Hindlimb muscle (tissue), 1 donor: ENCODE measurements around the gene CD99. TPM values are rescaled to one million over a fixed set of nuclear protein-coding genes. Genes with fewer than 3 reads are reported as not detected.
"Not testable (repeated sequence)": the region's sequence is repeated elsewhere in the genome, so short reads cannot be mapped to it uniquely, and the experiment has no call there.

ENCODE experiments used
- DNase-seq: peaks from one replicate; pipeline ENCODE4 v3.0.0-alpha.2; 2013
- polyA plus RNA-seq: library from polyadenylated mRNA; unstranded; fragments of 120-200 nt; gene quantifications from one replicate; pipeline ENCODE4 v1.2.1, GENCODE V29; 2013; ENCODE audit not compliant: insufficient read length

Gene CD99, protein sequence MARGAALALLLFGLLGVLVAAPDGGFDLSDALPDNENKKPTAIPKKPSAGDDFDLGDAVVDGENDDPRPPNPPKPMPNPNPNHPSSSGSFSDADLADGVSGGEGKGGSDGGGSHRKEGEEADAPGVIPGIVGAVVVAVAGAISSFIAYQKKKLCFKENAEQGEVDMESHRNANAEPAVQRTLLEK
- 348 TPM for polyA plus RNA-seq

DNA sequence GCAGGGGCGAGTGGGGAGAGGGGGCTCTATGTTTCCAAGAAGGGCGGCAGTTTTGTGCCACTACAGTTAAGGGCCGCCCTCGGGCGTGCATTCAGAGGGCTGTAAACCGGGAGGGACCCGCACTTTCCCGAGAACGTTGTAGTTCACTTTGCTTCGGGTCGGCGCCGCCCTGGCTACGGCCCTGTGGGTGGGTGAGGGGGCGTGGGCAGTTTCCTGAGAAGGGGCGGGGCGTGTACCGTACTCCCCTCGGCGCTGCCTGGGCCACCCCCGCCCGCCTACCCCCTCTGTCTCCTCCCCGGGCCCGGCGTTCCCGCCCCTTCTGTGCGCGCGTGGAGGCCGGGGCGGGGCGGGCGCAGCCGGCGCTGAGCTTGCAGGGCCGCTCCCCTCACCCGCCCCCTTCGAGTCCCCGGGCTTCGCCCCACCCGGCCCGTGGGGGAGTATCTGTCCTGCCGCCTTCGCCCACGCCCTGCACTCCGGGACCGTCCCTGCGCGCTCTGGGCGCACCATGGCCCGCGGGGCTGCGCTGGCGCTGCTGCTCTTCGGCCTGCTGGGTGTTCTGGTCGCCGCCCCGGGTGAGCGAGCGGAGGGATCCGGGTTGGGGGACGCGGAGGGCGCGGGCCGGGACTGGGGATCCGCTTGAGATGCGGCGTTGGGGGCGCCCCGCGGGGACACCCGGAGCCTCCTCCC is at the start of gene CD99:
CD99 (plus strand) TSS at position 440 of the 687 bp plus-strand sequence; CDS start at position 506, 66 bp downstream.
- DNase-seq, result peak; percentile 93

DNA sequence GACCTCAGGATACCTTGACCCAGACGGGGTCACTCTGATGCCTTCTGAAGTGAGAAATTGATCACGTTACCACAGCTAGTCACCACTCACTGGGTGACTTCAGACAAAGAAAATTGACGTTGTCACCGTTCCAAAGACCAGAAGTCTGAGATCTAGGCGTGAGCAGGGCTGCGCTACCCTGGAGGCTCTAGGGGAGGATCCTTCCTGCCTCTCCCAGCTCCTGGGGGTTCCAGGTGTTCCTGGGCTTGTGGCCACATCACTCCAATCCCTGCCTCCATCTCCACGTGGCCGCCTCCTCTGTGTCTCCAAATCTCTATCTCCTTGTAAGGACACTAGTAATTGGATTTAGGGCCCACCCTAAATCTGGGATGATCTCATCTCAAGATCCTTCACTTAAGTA is 48.9 kb upstream of the CD99 start:
- no peak for DNase-seq

DNA sequence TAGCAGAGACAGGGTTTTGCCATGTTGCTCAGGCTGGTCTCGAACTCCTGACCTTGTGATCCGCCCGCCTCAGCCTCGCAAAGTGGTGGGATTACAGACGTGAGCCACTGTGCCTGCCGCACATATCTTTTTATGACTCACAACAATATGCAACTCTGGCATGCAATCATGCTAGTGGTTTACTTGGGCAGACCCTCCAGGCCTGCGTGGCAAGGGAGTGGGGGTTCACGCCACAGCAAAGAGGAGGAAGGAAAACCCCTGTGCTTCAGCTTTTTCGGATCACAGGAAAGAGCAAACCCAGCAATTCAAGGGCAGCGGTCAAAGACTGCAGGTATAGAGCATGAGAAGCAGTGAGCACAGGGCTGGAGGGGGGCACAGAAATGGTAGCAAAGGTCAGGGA is 48.3 kb upstream of the CD99 start:
- no peak for DNase-seq

DNA sequence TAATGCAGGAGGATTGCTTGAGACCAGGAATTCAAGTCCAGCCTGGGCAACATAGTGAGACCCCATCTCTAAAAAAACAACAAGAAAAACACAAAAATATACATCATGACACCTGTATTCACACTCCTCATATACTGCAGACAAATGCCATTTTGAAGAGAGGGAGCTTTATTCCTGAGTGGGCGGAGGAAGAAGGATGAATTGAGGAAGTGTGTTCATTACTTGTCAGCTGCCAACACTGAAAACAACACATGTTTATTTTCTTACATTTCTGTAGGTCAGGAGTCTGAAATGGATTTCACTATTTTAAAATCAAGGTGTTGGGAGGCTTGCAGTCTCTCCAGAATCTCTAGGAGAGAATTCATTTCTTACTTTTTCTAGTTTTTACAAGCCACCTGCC is 47.2 kb upstream of the CD99 start:
- no peak for DNase-seq

DNA sequence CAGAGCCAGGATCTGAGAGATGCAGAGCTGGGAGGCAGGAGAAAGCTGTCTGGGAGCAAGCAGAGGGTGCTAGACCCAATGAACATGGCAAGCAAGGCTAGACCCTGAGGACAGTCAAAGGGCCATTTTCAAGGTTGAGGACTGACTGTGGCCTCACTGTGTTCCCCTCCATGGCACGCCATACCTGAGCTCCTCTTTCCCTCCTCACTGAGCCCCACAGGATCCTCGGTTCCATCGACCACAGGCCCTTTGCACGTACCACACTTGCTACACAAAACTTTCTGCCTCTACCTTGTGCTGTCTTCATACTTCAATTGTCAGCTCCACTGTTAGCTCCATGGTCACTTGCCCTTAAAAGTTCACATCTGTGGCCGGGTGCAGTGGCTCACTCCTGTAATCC is 45.5 kb upstream of the CD99 start:
- no peak for DNase-seq

DNA sequence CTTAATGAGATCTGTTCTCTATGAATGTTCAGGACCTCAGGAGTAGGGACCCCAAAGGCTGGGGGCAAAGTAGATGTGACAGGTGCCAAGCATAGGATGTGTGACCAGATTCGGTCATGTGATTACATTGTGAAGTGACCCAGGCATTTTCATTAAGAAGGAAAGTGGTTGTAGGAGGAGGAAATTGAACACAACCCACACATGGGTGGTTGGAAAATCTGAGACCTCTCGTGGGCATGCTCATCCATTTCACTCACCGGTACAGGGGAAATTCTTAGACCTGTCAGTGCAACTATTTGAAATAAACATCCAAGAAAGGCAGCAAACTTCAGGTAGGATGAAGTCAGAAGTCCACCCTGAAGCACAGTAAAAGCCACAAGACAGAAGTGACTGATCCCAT is 43.5 kb upstream of the CD99 start:
- no peak for DNase-seq

DNA sequence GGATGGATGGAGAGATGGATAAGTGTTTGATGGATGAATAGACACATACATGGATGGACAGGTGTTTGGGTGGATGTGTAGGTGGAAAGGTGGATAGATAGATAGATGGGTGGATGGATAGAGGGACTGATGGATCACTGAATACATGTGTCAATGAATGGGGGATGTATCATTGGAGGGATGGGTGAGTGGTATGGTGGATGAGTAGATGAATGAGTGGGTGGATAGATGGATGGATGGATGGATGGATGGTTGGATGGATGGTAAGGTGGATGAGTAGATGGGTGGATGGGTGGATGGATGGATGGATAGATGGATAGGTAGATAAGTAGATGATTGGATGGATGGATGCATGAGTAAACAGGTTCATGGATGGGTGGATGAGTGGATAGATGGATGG is 41.1 kb upstream of the CD99 start:
- no peak for DNase-seq

DNA sequence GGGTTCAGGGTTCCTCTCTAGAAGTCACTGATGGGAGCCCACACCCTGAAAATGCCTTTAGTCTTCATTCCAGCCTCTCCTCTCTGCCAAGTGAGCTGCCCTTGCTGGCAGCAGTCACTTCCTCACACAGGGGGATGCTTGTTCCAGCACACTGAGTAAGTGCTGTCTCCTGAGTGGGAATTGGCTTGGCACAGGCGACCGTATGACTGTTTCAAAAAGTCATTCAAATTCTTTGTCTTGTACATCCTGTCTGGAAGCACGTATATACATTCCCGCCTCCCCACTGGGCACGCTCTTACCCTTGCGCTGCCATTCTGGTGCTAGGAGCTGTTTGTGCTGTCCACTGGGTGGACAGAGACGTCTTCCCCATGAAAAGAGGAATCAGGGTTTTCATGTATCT is 40.2 kb upstream of the CD99 start:
- DNase-seq, result no peak

DNA sequence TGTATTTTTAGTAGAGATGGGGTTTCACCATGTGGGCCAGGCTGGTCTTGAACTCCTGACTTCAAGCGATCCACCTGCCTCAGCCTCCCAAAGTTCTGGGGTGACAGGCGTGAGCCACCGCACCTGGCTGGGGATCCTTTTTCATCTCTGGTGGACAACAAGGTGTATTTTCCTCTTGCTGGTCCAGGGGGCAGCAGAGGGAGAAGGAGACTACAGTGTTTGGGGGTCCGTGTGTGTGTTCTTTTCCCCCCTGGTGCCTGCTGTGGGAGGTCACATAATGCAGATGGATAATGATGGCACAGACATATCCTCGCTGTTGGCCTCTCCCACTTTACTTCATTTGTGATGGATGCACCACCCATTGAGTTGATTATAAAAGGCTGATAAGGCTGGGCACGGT is 39.0 kb upstream of the CD99 start:
- DNase-seq, result no peak

DNA sequence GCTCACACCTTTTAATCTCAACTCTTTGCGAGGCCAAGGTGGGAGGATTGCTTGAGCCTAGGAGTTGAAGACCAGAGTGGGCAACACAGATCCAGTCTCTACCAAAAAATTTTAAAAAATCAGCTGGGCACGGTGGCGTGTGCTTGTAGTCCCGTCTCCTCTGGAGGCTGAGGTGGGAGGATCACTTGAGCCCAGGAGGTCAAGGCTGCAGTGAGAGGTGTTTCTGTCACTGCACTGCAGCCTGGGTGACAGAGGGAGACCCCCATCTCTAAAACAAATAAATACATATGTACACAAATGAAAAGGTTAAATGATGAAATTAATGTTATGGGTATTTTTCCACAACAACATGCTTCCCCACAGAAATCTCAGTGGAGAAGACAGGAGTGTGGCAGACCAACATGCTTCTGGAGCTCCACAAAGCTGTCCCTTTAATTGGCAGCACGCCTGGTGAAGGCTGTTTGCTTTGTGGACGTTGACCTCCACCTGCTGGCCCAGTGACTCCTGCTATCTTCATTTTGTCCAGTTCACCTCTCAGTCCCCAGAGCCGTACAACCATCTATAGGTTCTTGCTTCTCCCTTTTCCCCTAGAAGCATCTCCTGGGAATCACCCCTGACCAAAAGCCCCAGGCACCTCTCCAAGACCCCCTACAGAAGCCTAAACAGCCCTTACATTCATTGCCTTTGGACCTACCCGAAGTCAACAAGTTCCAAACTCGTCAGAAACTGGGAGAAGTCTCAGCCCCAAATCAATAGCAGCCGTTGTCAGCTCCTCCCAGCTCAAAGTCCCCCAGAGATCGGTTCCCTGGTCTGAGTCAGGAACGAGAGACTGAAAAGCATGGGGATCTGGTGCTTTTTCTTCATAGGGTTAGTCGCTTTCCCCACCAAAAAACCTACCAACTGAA is 36.4 kb upstream of the CD99 start:
- DNase-seq, result no peak

DNA sequence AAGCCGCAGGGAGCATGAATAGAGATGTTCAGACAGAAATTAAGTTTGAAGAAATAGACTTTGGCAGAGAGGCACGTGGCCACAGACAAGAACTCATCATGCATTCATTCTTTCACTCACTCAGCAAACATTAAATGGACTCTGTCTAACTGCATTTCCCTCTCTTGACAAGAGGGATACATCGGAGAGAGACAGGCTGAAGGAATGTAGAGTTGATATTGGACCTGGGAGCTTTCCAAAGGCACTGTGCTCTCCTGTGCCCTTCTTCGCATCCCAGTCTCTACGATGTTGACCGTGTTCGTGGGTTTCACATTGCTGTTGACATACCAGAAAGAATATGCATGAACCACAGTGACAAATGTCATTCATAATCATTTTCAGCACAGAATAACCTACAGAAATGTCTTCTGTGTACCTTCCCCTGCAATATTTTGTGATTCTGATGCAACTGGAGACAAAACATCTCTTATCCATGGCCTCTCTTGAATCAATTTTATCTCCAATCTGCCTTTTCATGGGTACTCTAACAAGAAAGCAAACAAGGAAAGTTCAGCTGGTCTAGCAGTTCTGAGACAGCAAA is 34.7 kb upstream of the CD99 start:
- DNase-seq, result no peak

DNA sequence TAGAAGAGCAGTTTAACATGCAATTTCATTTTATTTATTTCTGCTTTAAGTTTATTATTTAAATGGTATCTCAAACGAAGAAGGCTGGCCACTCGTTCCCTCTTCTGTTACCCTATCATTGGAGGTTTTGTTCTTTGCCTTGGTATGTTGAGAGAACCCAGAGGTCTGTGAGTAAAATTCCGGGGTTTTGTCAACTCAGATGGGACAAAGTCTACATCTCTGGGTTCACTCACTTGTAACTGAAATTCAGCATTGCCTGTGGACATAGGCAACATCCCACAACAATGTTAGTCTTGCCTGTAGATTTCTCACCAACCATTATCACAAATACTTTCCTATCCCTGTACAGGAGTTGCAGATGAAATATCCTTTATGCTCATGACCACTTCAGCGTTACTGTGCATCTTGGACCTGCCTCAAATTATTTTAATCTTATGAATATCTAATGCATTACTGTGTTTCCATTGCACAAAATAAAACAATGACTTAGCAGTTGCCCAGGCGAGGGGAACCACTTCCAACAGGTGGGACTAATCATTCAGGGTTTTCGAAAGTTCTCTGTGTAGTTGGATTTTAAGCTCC is 33.5 kb upstream of the CD99 start:
- no peak for DNase-seq

DNA sequence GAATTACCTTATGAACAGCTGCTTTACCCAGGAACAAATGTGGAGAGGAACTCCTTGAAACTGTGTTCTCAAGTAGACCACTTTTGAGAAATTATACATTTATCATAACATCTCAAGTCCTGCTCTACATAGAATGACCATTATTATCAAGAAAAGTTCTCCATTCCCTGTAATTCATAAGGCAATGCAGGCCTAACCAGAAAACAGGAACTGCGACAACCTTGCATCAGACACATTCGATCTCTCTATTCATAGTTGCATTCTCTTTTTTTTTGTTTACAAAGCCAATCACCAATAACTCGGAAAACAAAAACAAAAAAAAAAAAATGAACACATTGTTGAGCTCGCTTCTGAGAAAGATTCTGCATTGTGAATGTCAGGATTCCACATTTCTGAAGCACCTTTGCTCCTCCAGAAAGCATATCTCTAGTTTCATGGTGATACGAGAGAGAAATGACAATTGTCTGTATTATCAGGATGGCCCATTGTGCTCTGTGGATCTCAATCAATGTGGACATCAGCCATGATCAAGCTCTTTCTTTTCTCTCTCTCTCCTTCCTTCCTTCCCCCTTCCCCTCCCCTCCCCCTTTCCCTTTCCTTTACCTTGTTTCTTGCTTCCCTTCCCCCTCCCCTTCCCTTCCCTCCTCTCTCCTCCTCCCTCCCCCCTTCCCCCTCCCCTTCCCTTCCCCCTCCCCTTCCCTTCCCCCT is 32.4 kb upstream of the CD99 start:
- no peak for DNase-seq

DNA sequence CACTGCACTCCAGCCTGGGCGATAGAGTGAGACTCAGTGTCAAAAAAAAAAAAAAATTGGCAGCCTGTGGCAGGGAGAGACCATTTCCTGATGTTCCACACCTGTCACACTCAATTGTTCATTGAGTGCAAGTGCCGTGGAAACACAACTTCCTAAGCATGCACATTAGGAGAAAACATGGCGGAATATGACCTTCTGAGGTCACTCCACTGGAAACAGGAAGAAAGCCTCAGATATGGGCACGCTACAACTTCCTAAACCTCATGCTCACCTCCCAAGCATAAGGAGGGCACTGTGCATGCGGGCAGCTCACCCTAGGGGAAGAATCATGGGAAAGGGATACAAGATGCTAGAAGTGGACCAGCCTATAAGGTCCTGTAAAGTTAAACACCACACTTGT is 28.5 kb upstream of the CD99 start:
- DNase-seq, result no peak

DNA sequence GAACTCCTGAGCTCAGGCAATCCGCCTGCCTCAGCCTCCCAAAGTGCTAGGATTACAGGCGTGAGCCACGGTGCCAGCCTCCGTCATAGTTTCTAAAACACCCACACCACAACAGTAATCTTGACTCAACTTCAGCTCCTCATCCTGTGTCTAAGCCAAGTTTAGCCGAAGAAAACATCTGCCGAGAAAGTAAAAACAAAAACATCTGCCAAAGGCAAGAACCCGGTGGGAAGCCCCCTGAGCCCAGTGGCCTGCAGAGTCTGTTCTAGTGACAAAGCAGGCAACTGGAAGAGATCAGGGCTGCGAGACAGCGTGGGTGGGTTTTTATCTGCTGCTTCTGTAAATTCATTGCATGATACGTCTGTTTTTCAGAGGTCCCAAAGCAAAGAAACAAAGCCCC is 26.6 kb upstream of the CD99 start:
- peak; percentile 42 for DNase-seq

DNA sequence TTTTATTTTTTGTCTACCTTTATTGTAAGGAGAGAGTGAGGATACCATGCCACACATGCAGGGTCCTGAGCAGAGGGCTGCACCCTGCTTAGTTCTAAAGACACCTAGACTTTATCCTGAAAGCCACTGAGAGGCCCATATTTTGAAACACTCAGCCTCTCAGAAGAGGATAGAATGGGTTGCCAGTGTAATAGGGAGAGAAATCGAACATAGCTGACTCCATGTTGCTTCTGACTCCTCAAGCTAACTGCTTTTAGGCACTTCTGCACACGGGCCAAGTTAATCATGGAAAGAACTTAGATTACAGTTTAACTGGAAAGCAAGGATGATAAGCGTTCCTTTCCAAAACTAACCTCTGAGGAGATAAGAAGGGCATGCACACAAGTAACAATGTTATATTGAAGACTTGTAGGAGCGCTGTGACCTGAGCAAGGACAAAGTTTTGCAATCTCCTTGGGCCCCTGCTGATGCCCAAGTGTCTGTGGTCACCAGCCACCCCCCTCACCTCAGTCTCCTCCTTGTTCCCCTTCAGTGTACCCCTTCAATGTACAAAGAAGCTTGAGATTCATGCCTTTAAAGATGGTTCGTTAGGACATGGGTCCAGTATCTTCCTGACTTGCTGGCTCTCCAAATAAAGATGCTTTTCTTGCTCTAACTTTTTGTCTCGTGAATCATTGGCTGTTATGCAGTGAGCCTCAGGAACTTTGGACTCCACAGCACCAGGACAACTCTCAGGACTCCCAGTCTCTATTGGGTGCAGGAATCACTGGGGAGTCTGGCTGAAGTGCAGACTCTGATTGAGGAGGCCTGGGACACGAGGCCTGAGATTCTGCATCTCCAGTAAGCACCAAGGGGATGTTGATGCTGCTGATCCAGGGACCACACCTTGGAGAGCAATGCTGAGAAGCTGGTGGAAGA is 25.4 kb upstream of the CD99 start:
- no peak for DNase-seq

DNA sequence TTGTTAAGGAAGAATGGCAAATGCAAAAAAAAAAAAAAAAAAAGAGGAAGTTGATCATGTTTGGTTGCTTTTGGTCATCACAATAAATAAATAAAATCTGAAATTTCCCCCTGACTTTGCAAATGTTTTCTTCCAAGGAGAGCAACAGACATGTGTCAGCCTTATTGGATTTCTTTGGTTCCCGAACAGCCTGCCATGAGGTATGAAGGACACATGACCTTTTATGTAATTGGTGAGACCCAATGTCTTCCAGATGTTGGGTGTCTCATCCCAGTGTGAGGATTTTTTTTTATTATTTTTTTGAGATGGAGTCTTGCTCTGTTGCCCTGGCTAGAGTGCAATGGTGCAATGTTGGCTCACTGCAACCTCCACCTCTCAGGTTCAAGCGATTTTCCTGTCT is 24.6 kb upstream of the CD99 start:
- DNase-seq, result no peak

DNA sequence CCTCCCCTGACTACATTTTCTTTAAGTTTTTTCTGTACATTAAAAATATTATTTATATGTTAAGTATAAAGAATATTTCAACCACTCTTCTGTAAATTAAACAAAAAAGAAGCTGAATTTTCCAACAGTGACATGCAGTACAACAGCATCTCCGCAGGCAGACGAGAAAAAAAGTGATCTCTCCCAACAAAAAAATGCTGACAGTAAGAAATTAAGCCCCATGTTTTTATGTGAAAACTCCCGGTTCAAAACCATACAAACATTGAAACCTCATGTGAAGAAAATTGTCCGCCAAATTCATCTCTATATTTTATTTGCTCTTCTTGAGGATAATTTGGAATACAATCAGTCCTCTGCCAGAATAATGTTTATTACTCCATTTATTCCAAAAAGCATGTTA is 20.1 kb upstream of the CD99 start:
- DNase-seq, result no peak

DNA sequence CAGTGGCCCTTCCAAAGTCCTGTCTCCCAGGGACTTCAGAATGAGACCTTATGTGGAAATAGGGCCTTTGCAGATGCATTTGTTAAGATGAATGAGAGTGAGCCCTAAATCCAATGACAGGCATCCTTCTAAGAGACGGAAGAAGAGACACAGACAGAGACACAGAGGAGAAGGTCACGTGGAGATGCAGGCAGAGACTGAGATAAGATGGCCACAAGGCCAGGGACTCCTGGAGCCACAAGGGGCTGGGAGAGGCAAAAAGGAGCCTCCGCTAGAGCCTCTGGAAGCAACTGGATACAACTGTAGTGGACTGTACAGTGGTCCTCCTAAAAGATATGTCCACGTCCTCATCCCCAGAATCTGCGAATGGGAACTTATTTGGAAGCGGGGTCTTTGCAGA is 19.0 kb upstream of the CD99 start:
- DNase-seq, result no peak

DNA sequence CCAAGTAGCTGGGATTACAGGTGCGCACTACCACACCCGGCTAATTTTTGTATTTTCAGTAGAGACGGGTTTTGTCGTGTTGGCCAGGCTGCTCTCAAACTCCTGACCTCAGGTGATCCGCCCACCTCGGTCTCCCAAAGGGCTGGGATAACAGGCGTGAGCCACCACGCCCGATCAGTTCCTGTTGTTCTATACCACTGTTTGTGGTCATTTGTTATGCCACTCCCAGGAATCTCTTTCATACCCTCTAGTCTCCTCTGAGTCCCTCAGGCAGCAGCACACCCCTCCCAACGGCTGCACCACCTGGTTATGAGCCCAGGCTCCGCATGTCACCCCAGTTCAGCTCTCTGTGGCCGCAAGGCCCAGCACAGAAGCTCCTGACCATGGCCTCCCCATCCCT is 17.5 kb upstream of the CD99 start:
- DNase-seq, result no peak

DNA sequence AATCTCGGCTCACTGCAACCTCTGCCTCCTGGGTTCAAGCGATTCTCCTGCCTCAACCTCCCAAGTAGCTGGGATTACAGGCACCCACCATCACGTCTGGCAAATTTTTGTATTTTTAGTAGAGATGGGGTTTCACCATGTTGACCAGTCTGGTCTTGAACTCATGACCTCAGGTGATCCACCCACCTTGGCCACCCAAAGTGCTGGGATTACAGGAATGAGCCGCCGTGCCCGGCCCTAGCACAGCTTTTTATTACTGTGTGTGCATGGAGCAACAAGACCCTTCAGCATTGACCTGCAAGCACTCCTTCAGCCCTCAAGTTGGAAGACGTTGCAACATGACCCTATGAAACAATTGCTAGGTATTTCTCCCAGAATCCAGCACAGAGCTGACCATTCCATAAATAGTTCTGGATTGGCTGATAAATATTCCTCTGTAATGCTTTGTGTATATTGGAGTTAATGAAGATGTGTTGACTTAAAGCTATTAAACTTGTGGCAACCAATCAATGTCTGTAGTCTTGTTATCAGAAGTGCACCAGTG is 15.4 kb upstream of the CD99 start:
- DNase-seq, result not testable (repeated sequence)
